H1 (cell line): ENCODE results near the gene BTBD9. TPM values are rescaled to one million over a fixed set of nuclear protein-coding genes. Genes with fewer than 3 reads are reported as not detected.

Experiments used
- CTCF ChIA-PET: fragments of 300-600 bp; sonication (Branson Sonifier 250); formaldehyde crosslinking; loops from one replicate; lab custom pipeline; 2021; ENCODE audit not compliant: partially characterized antibody; lab: Charles Lee
- POLR2A ChIA-PET: fragments of 300-600 bp; sonication (Branson Sonifier 250); formaldehyde crosslinking; loops from one replicate; lab custom pipeline; 2021; ENCODE audit warnings: inconsistent platforms; ENCODE audit not compliant: partially characterized antibody; lab: Charles Lee
- DNase-seq, 2 experiments: peaks; one replicate each; pipeline versions ENCODE4 v3.0.0 to v3.0.0-alpha.2; 2010 to 2022; ENCODE audit warnings: low spot score in 2 of 2, low read depth in 1 of 2, mixed read lengths in 1 of 2
- FAIRE-seq: peaks from 2 replicates; lab custom pipeline; 2011; peaks lifted over from hg19 to GRCh38; lab: Jason Lieb, UNC
- H2AFZ ChIP-seq: 2 replicates; pipeline ENCODE4 v1.8.1; 2012; ENCODE audit warnings: low read length, inconsistent platforms
- H2AK5ac ChIP-seq: 2 replicates; pipeline ENCODE4 v1.6.1; 2013; ENCODE audit warnings: low read depth, low read length
- H2BK120ac ChIP-seq: replicated peaks from 2 replicates; pipeline ENCODE3; 2013; ENCODE audit warnings: low read depth, low read length, inconsistent platforms
- H2BK12ac ChIP-seq: 2 replicates; pipeline ENCODE4 v1.6.1; 2013; ENCODE audit warnings: low read depth, low read length
- H2BK15ac ChIP-seq: 2 replicates; pipeline ENCODE4 v1.6.1; 2013; ENCODE audit warnings: low read length
- H2BK20ac ChIP-seq: 2 replicates; pipeline ENCODE4 v1.6.1; 2013; ENCODE audit warnings: low read length
- H2BK5ac ChIP-seq: 2 replicates; pipeline ENCODE4 v1.6.1; 2013; ENCODE audit warnings: low read depth, low read length
- H3K14ac ChIP-seq: 2 replicates; pipeline ENCODE4 v1.6.1; 2013; ENCODE audit warnings: inconsistent platforms; ENCODE audit not compliant: insufficient read length
- H3K18ac ChIP-seq: 2 replicates; pipeline ENCODE4 v1.6.1; 2013; ENCODE audit warnings: low read length; ENCODE audit errors: extremely low read depth
- H3K23ac ChIP-seq: 2 replicates; pipeline ENCODE4 v1.6.1; 2013; ENCODE audit warnings: inconsistent platforms; ENCODE audit not compliant: insufficient read length
- H3K23me2 ChIP-seq: 2 replicates; pipeline ENCODE4 v1.6.1; 2013; ENCODE audit warnings: low read depth, low read length
- H3K27ac ChIP-seq: 2 replicates; pipeline ENCODE4 v1.6.1; 2011; ENCODE audit warnings: low read depth, low read length, inconsistent platforms
- H3K27me3 ChIP-seq, 4 experiments: replicated peaks in 1 of 4; 1 replicate in 1 of 4; 2 replicates in 3 of 4; pipeline versions ENCODE4 v1.6.1 to v1.8.1; 2011 to 2013; ENCODE audit warnings: low read length in 3 of 4, mild to moderate bottlenecking in 3 of 4, inconsistent platforms in 2 of 4, mixed read lengths in 2 of 4, moderate library complexity in 1 of 4; ENCODE audit not compliant: control insufficient read depth in 3 of 4, insufficient read depth in 3 of 4; ENCODE audit errors: extremely low read depth in 1 of 4
- H3K36me3 ChIP-seq, 4 experiments: 2 replicates each; pipeline versions ENCODE4 v1.6.1 to v1.8.1; 2011 to 2013; ENCODE audit warnings: mild to moderate bottlenecking in 4 of 4, low read length in 3 of 4, moderate library complexity in 2 of 4, control low read depth in 1 of 4, inconsistent platforms in 1 of 4; ENCODE audit not compliant: insufficient read depth in 4 of 4, control insufficient read depth in 2 of 4
- H3K4ac ChIP-seq: replicated peaks from 2 replicates; pipeline ENCODE3; 2013; ENCODE audit warnings: low read length, low read depth, mixed read lengths, inconsistent platforms; ENCODE audit not compliant: insufficient read length
- H3K4me1 ChIP-seq, 4 experiments: replicated peaks in 1 of 4; 1 replicate in 1 of 4; 2 replicates in 3 of 4; pipeline versions ENCODE4 v1.6.1 to v1.8.1; 2011 to 2013; ENCODE audit warnings: low read length in 3 of 4, inconsistent platforms in 2 of 4, mixed read lengths in 1 of 4; ENCODE audit not compliant: insufficient read depth in 4 of 4, control insufficient read depth in 3 of 4
- H3K4me2 ChIP-seq, 2 experiments: 2 replicates each; pipeline versions ENCODE4 v1.6.1 to v1.8.1; 2011 to 2013; ENCODE audit warnings: low read depth in 2 of 2, low read length in 2 of 2, control low read depth in 1 of 2, inconsistent platforms in 1 of 2, mild to moderate bottlenecking in 1 of 2; ENCODE audit not compliant: insufficient read depth in 1 of 2
- H3K4me3 ChIP-seq, 4 experiments: fragments of 200-600, 300-600 bp in 1 of 4; sonication (generic), shearing (Covaris generic), sonication (Bioruptor Twin) in 1 of 4; 2 replicates each; pipeline versions ENCODE4 v1.5.1 to v1.8.1; 2011 to 2016; ENCODE audit warnings: low read length in 4 of 4, low read depth in 3 of 4, control low read depth in 2 of 4, inconsistent platforms in 2 of 4, mild to moderate bottlenecking in 2 of 4, mixed read lengths in 1 of 4, moderate library complexity in 1 of 4; ENCODE audit not compliant: insufficient read depth in 2 of 4; ENCODE audit errors: extremely low read depth in 1 of 4
- H3K56ac ChIP-seq: replicated peaks from 2 replicates; pipeline ENCODE3; 2013; ENCODE audit warnings: low read depth, mild to moderate bottlenecking, mixed read lengths, low read length, inconsistent platforms; ENCODE audit not compliant: insufficient read length
- H3K79me1 ChIP-seq: 2 replicates; pipeline ENCODE4 v1.6.1; 2013; ENCODE audit warnings: low read depth, low read length, control low read depth
- H3K79me2 ChIP-seq, 2 experiments: 2 replicates each; pipeline versions ENCODE4 v1.6.1 to v1.8.1; 2012 to 2013; ENCODE audit warnings: low read length in 2 of 2, mild to moderate bottlenecking in 2 of 2, inconsistent platforms in 1 of 2; ENCODE audit not compliant: insufficient read depth in 2 of 2, control insufficient read depth in 1 of 2
- H3K9ac ChIP-seq, 4 experiments: replicated peaks in 1 of 4; 1 replicate in 1 of 4; 2 replicates in 3 of 4; pipeline versions ENCODE4 v1.6.1 to v1.8.1; 2011 to 2013; ENCODE audit warnings: low read depth in 3 of 4, low read length in 3 of 4, control low read depth in 2 of 4, mild to moderate bottlenecking in 2 of 4, moderate library complexity in 2 of 4, inconsistent platforms in 1 of 4; ENCODE audit errors: extremely low read depth in 1 of 4
- H3K9me3 ChIP-seq, 2 experiments: 2 replicates each; pipeline versions ENCODE4 v1.6.1 to v1.8.1; 2012 to 2013; ENCODE audit warnings: mild to moderate bottlenecking in 2 of 2, moderate library complexity in 2 of 2, control low read depth in 1 of 2, inconsistent platforms in 1 of 2, low read depth in 1 of 2, low read length in 1 of 2, mixed read lengths in 1 of 2; ENCODE audit not compliant: insufficient read depth in 2 of 2
- H4K20me1 ChIP-seq, 2 experiments: replicated peaks in 1 of 2; 2 replicates each; pipeline versions ENCODE3 to v1.8.1; 2011 to 2013; ENCODE audit warnings: inconsistent platforms in 2 of 2, low read length in 2 of 2, mild to moderate bottlenecking in 1 of 2; ENCODE audit not compliant: insufficient read depth in 2 of 2, control insufficient read depth in 1 of 2
- H4K5ac ChIP-seq: 2 replicates; pipeline ENCODE4 v1.6.1; 2013; ENCODE audit warnings: low read length, low read depth, mixed read lengths, inconsistent platforms; ENCODE audit not compliant: insufficient read length
- H4K8ac ChIP-seq: 2 replicates; pipeline ENCODE4 v1.8.0; 2013; ENCODE audit warnings: mild to moderate bottlenecking, moderate library complexity, low read length, inconsistent platforms; ENCODE audit not compliant: insufficient read depth; ENCODE audit errors: extremely low read depth
- H4K91ac ChIP-seq: replicated peaks from 2 replicates; pipeline ENCODE3; 2013; ENCODE audit warnings: low read length, mixed read lengths, inconsistent platforms; ENCODE audit not compliant: insufficient read length
- BCL11A ChIP-seq, 2 experiments: IDR thresholded peaks; one replicate each; pipeline ENCODE4 v1.6.1; 2011; ENCODE audit warnings: low read depth in 2 of 2, low read length in 2 of 2, mild to moderate bottlenecking in 2 of 2
- CTCF ChIP-seq, 3 experiments: IDR thresholded peaks; 1 replicate in 2 of 3; 2 replicates in 1 of 3; pipeline versions ENCODE4 v1.5.1 to v1.6.1; 2011; ENCODE audit warnings: low read length in 3 of 3, mild to moderate bottlenecking in 3 of 3, inconsistent platforms in 2 of 3, low read depth in 1 of 3, moderate library complexity in 1 of 3; ENCODE audit not compliant: insufficient read depth in 1 of 3; ENCODE audit errors: control extremely low read depth in 1 of 3
- GTF2F1 ChIP-seq: IDR thresholded peaks from 2 replicates; pipeline ENCODE4 v1.6.1; 2012; ENCODE audit warnings: low read depth, low read length, improper control_type of control experiment, borderline replicate concordance
- KDM4A ChIP-seq: IDR thresholded peaks from one replicate; pipeline ENCODE4 v1.7.1; 2012; ENCODE audit warnings: low read depth, mild to moderate bottlenecking, moderate library complexity, low read length, inconsistent platforms; ENCODE audit not compliant: severe bottlenecking
- SIX5 ChIP-seq: IDR thresholded peaks from 2 replicates; pipeline ENCODE4 v1.6.1; 2011; ENCODE audit warnings: mild to moderate bottlenecking, low read depth, low read length
- TAF1 ChIP-seq: IDR thresholded peaks from 2 replicates; pipeline ENCODE4 v1.6.1; 2011; ENCODE audit warnings: mild to moderate bottlenecking, low read depth, low read length
- TEAD4 ChIP-seq: IDR thresholded peaks from 2 replicates; pipeline ENCODE4 v1.6.1; 2012; ENCODE audit warnings: low read depth, low read length, inconsistent platforms, mixed read lengths
- WGBS, 2 experiments: shearing (Covaris generic) in 1 of 2; methylation state at CpG; one replicate each; pipeline versions ENCODE4 v1.1.6 to v1.1.7; 2013 to 2015; ENCODE audit warnings: low lambda C conversion rate in 2 of 2, mixed read lengths in 2 of 2, inconsistent platforms in 1 of 2, low coverage in 1 of 2, missing lambda C conversion rate in 1 of 2; ENCODE audit not compliant: insufficient replicate concordance in 2 of 2, insufficient coverage in 1 of 2, insufficient read length in 1 of 2; ENCODE audit errors: extremely low coverage in 1 of 2, missing lambda C conversion rate in 1 of 2; 5-methylcytosine and 5-hydroxymethylcytosine counted together
- polyA plus RNA-seq, 7 experiments: library from polyadenylated mRNA; depleted of rRNA in 3 of 7; stranded (reverse) in 5 of 7; unstranded in 2 of 7; fragments of >200 nt in 5 of 7; fragments of 200-250 nt in 2 of 7; gene quantifications; 1 replicate in 5 of 7; 2 replicates in 1 of 7; 4 replicates in 1 of 7; pipeline versions ENCODE4 v1.2.1 to v1.2.3, GENCODE V29; 2011 to 2013; ENCODE audit warnings: missing spikeins in 2 of 7, mixed read lengths in 2 of 7
- total RNA-seq: library from RNA; stranded (reverse); fragmentation: NEBNext Ultra II Directional; extraction: Animal tissue kit (Norgen Biotek cat#: 25700); gene quantifications from 2 replicates; pipeline ENCODE4 v1.2.1, GENCODE V29; 2021

BTBD9 gene
- total and polyA plus RNA-seq, 2 of the 8 experiments (the other 6 are each of a cell fraction or from before 2014, with no cell fraction given), result 0.92 to 4.1 TPM

GRCh38 chr6:38686270-38687042 is 46.7 kb upstream of the BTBD9 start:
- no peaks in the 10 kb centered on the region for H3K27me3 ChIP-seq
- no peak overlapping the region for H4K5ac ChIP-seq
- no peak overlapping the region for H2BK15ac ChIP-seq
- H2AFZ ChIP-seq, result no peak overlapping the region
- no peak for DNase-seq
- H4K8ac ChIP-seq, result no peak overlapping the region
- no peak overlapping the region for H3K56ac ChIP-seq
- no peak overlapping the region for H2AK5ac ChIP-seq
- H4K20me1 ChIP-seq, result peaks cover 11 to 12% of the 10 kb centered on the region in 2 experiments
- peaks cover 4 to 43% (median 18%) of the 10 kb centered on the region in 4 experiments; a peak in 7 of 8 replicates for H3K36me3 ChIP-seq
- H3K9ac ChIP-seq, result no peak overlapping the region
- H4K91ac ChIP-seq, result no peak overlapping the region
- H3K27ac ChIP-seq, result no peak overlapping the region
- no peak overlapping the region for H3K14ac ChIP-seq
- no peak overlapping the region for H2BK20ac ChIP-seq
- H3K4me2 ChIP-seq, result no peak overlapping the region
- 92% methylated on average over 4 of the region's 4 CpGs; no CpG with 5 or more reads in 1 of the 2 experiments for WGBS, 2 experiments
- TF ChIP-seq GTF2F1 (no peak), SIX5 (no peak), BCL11A (IDR thresholded peaks at IDR 0.05; ENCODE audit: low read depth in 2 of 2, low read length in 2 of 2) (no peak), KDM4A (no peak), TAF1 (no peak), CTCF (IDR thresholded peaks at IDR 0.05; ENCODE audit: control extremely low read depth in 1 of 3, insufficient read depth in 1 of 3, low read depth in 1 of 3, low read length in 3 of 3) (no peak), TEAD4 (no peak)
- no peak overlapping the region for H3K18ac ChIP-seq
- H3K9me3 ChIP-seq, result no peaks in the 10 kb centered on the region
- ChIA-PET POLR2A (no interaction called here), CTCF (interaction anchor here (0.6 to 1.2 kb wide), 4 partner anchors 34 to 536 kb away, joined by 3 to 6 read pairs (median 3); no protein-coding TSS in a partner anchor)
- H2BK120ac ChIP-seq, result no peak overlapping the region
- H3K23ac ChIP-seq, result no peak overlapping the region
- no peaks in the 10 kb centered on the region for H3K23me2 ChIP-seq
- H3K4ac ChIP-seq, result no peak overlapping the region
- peaks cover 3 to 54% of the 10 kb centered on the region in 2 experiments; a peak in 3 of 4 replicates for H3K79me2 ChIP-seq
- H3K79me1 ChIP-seq, result peaks cover 6% of the 10 kb centered on the region
- no peak overlapping the region for H2BK12ac ChIP-seq
- FAIRE-seq, result no peak
- no peaks in the 10 kb centered on the region for H3K4me1 ChIP-seq
- H2BK5ac ChIP-seq, result no peak overlapping the region
- no peak overlapping the region for H3K4me3 ChIP-seq
